Bronchus fibroblast of lung (primary cell): Measurements from ENCODE around the gene ORAI2. TPM values are rescaled to one million over a fixed set of nuclear protein-coding genes. Genes with fewer than 3 reads are reported as not detected.

Source experiments
- total RNA-seq: library from RNA; depleted of rRNA; stranded (reverse); fragments of >200 nt; gene quantifications from 2 replicates; pipeline ENCODE4 v1.2.3, GENCODE V29; 2015

ORAI2 gene
- 37.3 and 38.8 TPM in 2 replicates for total RNA-seq

DNA sequence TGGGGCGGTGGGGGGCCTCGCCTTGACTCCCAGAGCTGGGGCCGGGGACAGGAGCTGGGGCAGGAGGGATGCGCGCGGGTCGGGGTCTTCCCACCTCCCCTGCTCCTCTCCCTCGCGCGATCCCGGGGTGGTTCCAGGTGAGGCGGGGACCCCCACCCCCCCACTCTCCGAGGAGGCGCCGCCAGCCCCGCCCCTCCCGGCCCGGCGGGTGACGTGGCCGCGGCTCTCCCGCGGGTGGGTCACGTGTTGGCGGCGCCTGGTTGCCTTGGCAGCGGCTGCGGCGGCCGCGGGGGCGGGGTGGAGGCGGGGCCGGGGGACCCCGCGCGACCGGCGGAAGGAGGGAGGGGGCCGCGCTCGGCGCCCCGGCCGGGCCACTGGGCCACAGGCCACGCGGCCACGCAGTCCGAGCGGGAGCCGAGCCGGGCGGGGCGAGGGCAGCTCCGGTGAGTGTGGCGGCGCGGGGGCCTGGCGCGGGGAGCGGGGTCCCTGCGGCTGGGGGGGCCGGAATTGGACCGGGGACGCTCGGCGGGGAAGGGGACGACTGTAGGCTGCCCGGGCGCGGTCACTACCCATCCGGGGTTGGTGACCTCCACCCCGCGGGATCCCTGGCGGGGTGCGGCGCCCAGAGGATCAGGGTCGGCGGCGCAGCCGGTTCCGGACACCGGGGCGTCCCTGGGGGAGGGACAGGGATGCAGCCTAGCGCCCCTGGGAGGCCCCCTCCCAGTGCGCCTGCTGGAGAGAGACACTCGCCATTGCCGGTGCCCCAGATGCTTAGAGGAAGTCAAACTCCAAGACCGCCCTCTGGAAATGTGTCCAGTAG is at the start of gene ORAI2:
Gene ORAI2 (plus strand): TSS at position 357 of the 820 bp plus-strand sequence. CDS start 5,382 bp downstream, outside the sequence.

GRCh38 chr7:102395873-102396709 is 37.3 kb upstream of the ORAI2 start, which contains the start of gene PRKRIP1:
Gene PRKRIP1, plus strand, starts transcription at chr7:102396363. Its CDS starts 49 bp downstream, at chr7:102396412.

GRCh38 chr7:102464577-102465280 is 31.4 kb downstream of the ORAI2 start, which contains the start of the genes ALKBH4 and LRWD1:
Gene ALKBH4, minus strand, starts transcription at chr7:102464863. Its CDS starts 27 bp downstream, at chr7:102464836.
Gene LRWD1, plus strand, starts transcription at chr7:102464984. Its CDS starts 97 bp downstream, at chr7:102465081.

DNA sequence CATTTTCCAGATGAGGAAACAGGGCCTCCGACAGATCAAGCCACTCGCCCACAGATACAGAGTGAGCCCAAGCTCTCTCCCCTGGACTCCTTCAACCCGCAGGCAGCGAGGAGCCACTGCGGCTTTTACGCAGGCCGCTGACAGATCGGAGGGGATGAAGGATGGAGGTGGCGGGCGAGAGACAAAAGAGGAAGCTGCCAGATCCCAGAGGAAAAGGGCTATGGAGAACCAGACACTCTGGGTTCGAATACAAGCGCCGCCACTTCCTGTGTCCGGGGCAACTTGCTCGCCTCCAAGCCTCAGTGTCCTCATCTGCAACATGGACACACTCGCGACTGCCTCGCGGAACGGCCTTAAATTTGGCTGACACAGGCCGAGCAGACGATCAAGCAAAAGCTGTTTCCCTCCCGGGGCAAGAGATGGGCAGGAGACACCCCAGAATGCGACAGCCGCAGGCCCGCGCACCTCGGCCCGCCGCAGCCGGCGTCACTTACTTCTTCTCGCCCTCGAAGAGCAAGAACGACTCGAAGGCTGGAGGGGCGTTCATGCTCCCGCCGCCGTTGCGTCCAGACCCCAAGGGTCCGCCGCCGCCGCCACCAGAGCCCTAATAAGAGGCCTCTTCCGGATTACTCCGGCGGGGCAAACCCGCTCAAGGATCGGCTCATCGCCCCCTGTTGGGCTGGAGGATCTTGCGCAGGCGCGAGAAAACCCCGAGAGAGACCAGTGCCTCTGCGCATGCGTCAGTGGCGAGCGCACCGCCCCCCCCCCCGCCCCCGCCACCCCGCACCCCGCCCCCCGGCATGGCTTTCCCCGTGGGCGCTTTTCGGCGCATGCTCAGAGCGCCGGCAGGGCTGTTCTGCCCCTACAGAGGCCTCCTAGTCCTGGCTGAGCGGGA is 45.2 kb downstream of the ORAI2 start, which contains the start of gene POLR2J:
Gene POLR2J (minus strand): TSS at position 609 of the 895 bp plus-strand sequence. CDS start 62 bp downstream, at position 547.

Other genes starting within 250 kb of the ORAI2 start
- gene SH2B2, start 146.7 kb upstream of the ORAI2 start, total RNA-seq = 2.5 TPM in 2 replicates
- gene SPDYE6, start 77.1 kb upstream of the ORAI2 start, total RNA-seq = not detected in 2 replicates
- gene PRKRIP1, start 37.2 kb upstream of the ORAI2 start, total RNA-seq = 9.4 and 10.9 TPM in 2 replicates
- gene ALKBH4, start 31.3 kb downstream of the ORAI2 start, total RNA-seq = 14.3 and 18.2 TPM in 2 replicates
- gene LRWD1, start 31.4 kb downstream of the ORAI2 start, total RNA-seq = 11.3 and 12.6 TPM in 2 replicates
- 41.2 and 41.4 TPM in 2 replicates for gene POLR2J, start 45.3 kb downstream of the ORAI2 start, total RNA-seq
- 0.50 and 0.59 TPM in 2 replicates for gene RASA4B, start 84.2 kb downstream of the ORAI2 start, total RNA-seq
- gene UPK3BL2, start 110.1 kb downstream of the ORAI2 start, total RNA-seq = 0.34 and 0.45 TPM in 2 replicates
- gene SPDYE2, start 117.7 kb downstream of the ORAI2 start, total RNA-seq = not detected in 2 replicates
- gene POLR2J3, start 139.0 kb downstream of the ORAI2 start, total RNA-seq = 7.4 and 14.3 TPM in 2 replicates
- 1.3 and 2.4 TPM in 2 replicates for gene RASA4, start 183.2 kb downstream of the ORAI2 start, total RNA-seq
- 8.7 and 11.3 TPM in 2 replicates for gene UPK3BL1, start 209.2 kb downstream of the ORAI2 start, total RNA-seq
- gene SPDYE2B, start 216.7 kb downstream of the ORAI2 start, total RNA-seq = not detected in 2 replicates
- gene POLR2J2, start 238.1 kb downstream of the ORAI2 start, total RNA-seq = 0.17 and 0.30 TPM in 2 replicates